Breast epithelium (tissue), 4 donors: ENCODE data around the gene PLSCR1. TPM values are rescaled to one million over a fixed set of nuclear protein-coding genes. Genes with fewer than 3 reads are reported as not detected.
A peak's percentile ranks its signal among the peaks of the same experiment; 100 is the strongest.

ENCODE experiments used
- DNase-seq, 2 donors: peaks; one replicate each; pipeline ENCODE4 v3.0.0-alpha.2; 2019; ENCODE audit warnings: low spot score in 2 of 2
- H3K27ac ChIP-seq, 2 donors: fragments of 200-600 bp; sonication (generic) in 1 of 2; one replicate each; pipeline ENCODE4 v1.5.1; 2016 to 2019; ENCODE audit warnings: mild to moderate bottlenecking in 1 of 2
- H3K27me3 ChIP-seq, 2 donors: fragments of 200-600 bp; sonication (generic) in 1 of 2; one replicate each; pipeline versions ENCODE4 v1.5.1 to v1.6.0; 2017 to 2019; ENCODE audit warnings: control low read depth in 1 of 2, mild to moderate bottlenecking in 1 of 2
- H3K36me3 ChIP-seq: fragments of 200-600 bp; one replicate; pipeline ENCODE4 v1.5.1; 2019
- H3K4me1 ChIP-seq, 2 donors: fragments of 200-600 bp; sonication (generic); one replicate each; pipeline ENCODE4 v1.5.1; 2016 to 2019; ENCODE audit warnings: control low read depth in 1 of 2
- H3K4me3 ChIP-seq, 3 donors: fragments of 200-600 bp; sonication (generic); 1 replicate in 2 of 3; 2 replicates in 1 of 3; pipeline ENCODE4 v1.5.1; 2016 to 2019; ENCODE audit warnings: mild to moderate bottlenecking in 3 of 3, moderate library complexity in 2 of 3
- H3K9me3 ChIP-seq, 2 donors: fragments of 200-600 bp; sonication (generic) in 1 of 2; one replicate each; pipeline ENCODE4 v1.5.1; 2016 to 2019; ENCODE audit warnings: control low read depth in 1 of 2
- POLR2A ChIP-seq: fragments of 450-650 bp; IDR thresholded peaks from one replicate; pipeline ENCODE4 v1.6.1; 2016; ENCODE audit warnings: antibody characterized with exemption, mild to moderate bottlenecking, moderate library complexity
- POLR2AphosphoS5 ChIP-seq, 3 donors: sonication (generic); formaldehyde crosslinking; IDR thresholded peaks; one replicate each; pipeline ENCODE4 v1.6.1; 2017; ENCODE audit warnings: antibody characterized with exemption in 3 of 3
- intact Hi-C: fragments of 100-400 bp; cut with DNase I; formaldehyde crosslinking; loops from one replicate; pipeline ENCODE4 v1.15.1; 2023; ENCODE audit warnings: low total_unique reads
- total RNA-seq, 3 donors: library from RNA; depleted of rRNA; stranded (reverse); fragments of >200 nt; gene quantifications; one replicate each; pipeline ENCODE4 v1.1.0, GENCODE V29; 2016
- TF ChIP-seq, protein P1 (sequence below), 3 donors: fragments of 450-650 bp; IDR thresholded peaks; one replicate each; pipeline ENCODE4 v1.5.1; 2016 to 2017; ENCODE audit warnings: antibody characterized with exemption in 3 of 3, mild to moderate bottlenecking in 3 of 3, moderate library complexity in 3 of 3

PLSCR1 gene
- total RNA-seq, 3 donors from 2014 or later, result 81.8 to 149 (median 148) TPM

DNA sequence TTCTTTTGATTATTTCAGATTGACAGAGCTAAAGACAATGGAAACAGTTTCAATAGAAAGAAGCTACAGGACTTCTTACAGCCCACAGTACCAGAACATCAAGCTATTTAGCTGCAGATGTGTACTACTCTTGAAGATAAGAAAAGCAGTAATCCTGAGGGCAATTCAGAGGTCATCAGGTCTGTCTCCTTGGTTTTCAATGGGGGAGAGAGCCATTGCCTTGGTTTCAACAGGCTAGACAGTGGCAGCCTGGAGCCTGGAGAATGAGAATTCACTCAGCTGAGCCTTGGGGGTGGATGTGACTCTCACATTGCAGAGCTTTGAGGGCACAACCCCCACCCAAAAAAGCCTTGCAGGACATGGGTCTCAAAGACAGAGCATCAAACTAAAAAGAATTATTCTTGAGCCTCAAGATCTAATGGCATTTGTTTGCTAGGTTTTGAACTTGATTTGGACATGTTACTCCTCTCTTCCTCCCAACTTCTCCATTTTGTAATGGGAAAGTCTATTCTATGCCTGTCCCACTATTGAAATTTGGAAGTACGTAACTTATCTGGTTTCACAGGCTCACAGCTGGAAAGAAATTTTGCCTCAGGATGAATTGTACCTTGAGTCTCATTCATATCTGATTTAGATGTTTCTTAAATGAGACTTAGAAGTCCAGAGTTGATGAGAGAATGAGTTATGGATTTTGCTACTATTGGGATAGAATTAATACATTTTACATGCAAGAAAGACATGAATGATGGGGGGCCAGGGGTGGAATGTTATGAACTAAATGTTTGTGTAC is 36.9 kb downstream of the PLSCR1 start:
- Histone ChIP-seq H3K4me3 (no peak overlapping the region), H3K36me3 (no peaks in the 10 kb centered on the region), H3K9me3 (no peaks in the 10 kb centered on the region), H3K27ac (peak overlapping the region; percentile 67 to 68), H3K27me3 (no peaks in the 10 kb centered on the region), H3K4me1 (peaks cover 0 to 3% of the 10 kb centered on the region in 2 donors)
- DNase-seq, result no peak
- intact Hi-C loops, result no loop called here
- TF ChIP-seq POLR2AphosphoS5 (IDR thresholded peaks at IDR 0.05), result no peak
- TF ChIP-seq, protein P1, sequence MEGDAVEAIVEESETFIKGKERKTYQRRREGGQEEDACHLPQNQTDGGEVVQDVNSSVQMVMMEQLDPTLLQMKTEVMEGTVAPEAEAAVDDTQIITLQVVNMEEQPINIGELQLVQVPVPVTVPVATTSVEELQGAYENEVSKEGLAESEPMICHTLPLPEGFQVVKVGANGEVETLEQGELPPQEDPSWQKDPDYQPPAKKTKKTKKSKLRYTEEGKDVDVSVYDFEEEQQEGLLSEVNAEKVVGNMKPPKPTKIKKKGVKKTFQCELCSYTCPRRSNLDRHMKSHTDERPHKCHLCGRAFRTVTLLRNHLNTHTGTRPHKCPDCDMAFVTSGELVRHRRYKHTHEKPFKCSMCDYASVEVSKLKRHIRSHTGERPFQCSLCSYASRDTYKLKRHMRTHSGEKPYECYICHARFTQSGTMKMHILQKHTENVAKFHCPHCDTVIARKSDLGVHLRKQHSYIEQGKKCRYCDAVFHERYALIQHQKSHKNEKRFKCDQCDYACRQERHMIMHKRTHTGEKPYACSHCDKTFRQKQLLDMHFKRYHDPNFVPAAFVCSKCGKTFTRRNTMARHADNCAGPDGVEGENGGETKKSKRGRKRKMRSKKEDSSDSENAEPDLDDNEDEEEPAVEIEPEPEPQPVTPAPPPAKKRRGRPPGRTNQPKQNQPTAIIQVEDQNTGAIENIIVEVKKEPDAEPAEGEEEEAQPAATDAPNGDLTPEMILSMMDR (IDR thresholded peaks at IDR 0.05), result no peak
- TF ChIP-seq POLR2A, result no peak

DNA sequence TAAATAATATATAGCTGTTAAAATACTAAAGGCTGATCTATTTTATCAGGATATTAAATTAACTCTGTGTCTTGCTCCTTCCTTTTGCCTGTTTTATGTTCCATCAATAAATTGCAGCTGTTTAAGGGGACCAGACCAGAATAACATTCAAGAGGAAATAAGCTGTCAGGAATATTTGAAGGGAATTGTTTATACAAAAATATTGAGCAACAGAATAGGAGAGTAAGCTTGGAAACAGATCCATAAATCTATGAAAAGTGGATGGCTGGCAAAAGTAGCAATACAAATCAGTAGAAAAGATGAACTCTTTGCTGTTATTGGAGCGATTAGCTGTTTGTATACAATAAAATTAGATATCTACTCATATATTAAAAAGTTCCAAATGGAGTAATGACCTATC is 38.9 kb downstream of the PLSCR1 start:
- peaks cover 0 to 3% of the 10 kb centered on the region in 2 donors for H3K4me1 ChIP-seq
- TF ChIP-seq, protein P1 (IDR thresholded peaks at IDR 0.05), result no peak
- H3K9me3 ChIP-seq, result no peaks in the 10 kb centered on the region
- H3K4me3 ChIP-seq, result no peak overlapping the region
- no peaks in the 10 kb centered on the region for H3K27me3 ChIP-seq
- peak overlapping the region; percentile 39 to 68 for H3K27ac ChIP-seq
- DNase-seq, result no peak
- H3K36me3 ChIP-seq, result no peaks in the 10 kb centered on the region
- intact Hi-C loops, result no loop called here

DNA sequence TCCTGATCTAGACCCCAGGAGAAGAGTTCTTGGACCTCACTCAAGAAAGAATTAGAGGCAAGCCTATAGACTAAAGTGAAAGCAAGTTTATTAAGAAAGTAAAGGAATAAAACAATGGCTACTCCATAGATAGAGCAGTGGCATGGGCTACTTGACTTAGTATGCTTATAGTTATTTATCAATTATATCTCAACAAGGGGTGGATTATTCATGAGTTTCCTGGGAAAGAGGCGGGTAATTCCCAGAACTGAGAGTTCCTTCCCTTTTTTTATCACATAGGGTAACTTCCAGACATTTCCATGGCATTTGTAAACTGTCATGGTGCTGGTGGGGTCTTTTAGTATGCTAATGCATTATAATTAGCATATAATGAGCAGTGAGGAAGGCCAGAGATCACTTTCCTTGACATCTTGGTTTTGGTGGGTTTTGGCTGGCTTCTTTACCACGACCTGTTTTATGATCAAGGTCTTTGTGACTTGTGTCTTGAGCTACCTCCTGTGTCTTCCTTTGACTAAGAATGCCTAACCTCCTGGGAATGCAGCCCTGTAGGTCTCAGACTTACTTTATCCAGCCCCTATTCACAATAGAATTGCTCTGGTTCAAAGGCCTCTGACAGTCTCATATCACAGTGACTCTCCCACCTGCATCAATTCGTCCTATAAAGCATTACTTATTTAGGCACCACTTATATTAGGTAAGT is 39.8 kb downstream of the PLSCR1 start:
- no peak for DNase-seq
- H3K9me3 ChIP-seq, result no peaks in the 10 kb centered on the region
- H3K27ac ChIP-seq, result peak overlapping the region; percentile 2 to 65
- H3K36me3 ChIP-seq, result no peaks in the 10 kb centered on the region
- H3K4me1 ChIP-seq, result peaks cover 0 to 3% of the 10 kb centered on the region in 2 donors
- TF ChIP-seq, protein P1 (IDR thresholded peaks at IDR 0.05), result no peak
- no peak for TF ChIP-seq POLR2A
- no peak for TF ChIP-seq POLR2AphosphoS5 (IDR thresholded peaks at IDR 0.05)
- H3K27me3 ChIP-seq, result no peaks in the 10 kb centered on the region
- no peak overlapping the region for H3K4me3 ChIP-seq
- intact Hi-C loops, result no loop called here

DNA sequence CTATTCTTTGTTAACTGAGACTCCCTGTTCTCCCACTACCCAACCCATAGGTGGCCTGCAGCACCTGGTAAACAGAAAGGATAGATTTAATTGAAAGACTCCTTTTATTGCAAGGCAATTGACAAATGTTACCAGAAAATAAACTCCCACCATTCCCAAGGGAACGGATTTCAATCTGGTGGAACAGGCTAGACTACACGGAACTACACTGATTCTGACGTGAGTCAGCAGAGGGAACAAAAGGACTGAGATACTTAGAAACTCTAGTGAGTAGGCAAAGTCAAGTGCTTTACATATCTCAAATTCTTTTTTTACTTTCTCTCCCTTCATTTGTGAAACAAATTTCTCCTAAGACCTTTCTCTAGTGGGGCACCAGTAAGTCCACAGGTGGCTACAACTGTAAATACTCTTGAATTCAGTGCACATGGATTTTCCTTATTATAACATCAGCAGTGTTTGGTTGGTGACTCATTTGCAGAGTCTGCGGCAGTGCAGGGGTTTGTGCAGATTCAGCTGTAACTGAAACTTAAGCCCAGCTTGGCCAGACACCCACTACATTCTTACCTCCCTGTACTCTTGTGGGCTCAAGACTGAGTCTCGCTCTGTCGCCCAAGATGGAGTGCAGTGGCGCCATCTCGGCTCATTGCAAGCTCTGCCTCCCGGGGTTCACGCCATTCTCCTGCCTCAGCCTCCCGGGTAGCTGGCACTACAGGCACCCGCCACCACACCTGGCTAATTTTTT is 40.8 kb downstream of the PLSCR1 start:
- DNase-seq, result no peak
- Histone ChIP-seq H3K4me1 (peaks cover 0 to 3% of the 10 kb centered on the region in 2 donors), H3K36me3 (no peaks in the 10 kb centered on the region), H3K4me3 (no peak overlapping the region), H3K27me3 (no peaks in the 10 kb centered on the region), H3K9me3 (no peaks in the 10 kb centered on the region), H3K27ac (peak overlapping the region; percentile 40 to 70)
- TF ChIP-seq POLR2AphosphoS5 (IDR thresholded peaks at IDR 0.05), result no peak
- TF ChIP-seq, protein P1 (IDR thresholded peaks at IDR 0.05), result no peak
- TF ChIP-seq POLR2A, result no peak
- intact Hi-C loops, result no loop called here
